AG09309 (cell line): ENCODE results near the gene PMF1.

ENCODE experiments used
- DNase-seq: peaks from one replicate; pipeline ENCODE4 v3.0.0-alpha.2; 2010; ENCODE audit warnings: low read depth
- H3K4me3 ChIP-seq: 2 replicates; pipeline ENCODE4 v1.5.1; 2011; ENCODE audit warnings: mild to moderate bottlenecking, low read depth, low read length, moderate library complexity; ENCODE audit not compliant: control insufficient read depth
- TF ChIP-seq, protein P1 (sequence below): IDR thresholded peaks from 2 replicates; pipeline ENCODE4 v1.5.1; 2011; ENCODE audit warnings: mild to moderate bottlenecking, low read depth, low read length, inconsistent platforms; ENCODE audit not compliant: insufficient read depth, control insufficient read depth; ENCODE audit errors: missing control alignments

PMF1 gene

DNA sequence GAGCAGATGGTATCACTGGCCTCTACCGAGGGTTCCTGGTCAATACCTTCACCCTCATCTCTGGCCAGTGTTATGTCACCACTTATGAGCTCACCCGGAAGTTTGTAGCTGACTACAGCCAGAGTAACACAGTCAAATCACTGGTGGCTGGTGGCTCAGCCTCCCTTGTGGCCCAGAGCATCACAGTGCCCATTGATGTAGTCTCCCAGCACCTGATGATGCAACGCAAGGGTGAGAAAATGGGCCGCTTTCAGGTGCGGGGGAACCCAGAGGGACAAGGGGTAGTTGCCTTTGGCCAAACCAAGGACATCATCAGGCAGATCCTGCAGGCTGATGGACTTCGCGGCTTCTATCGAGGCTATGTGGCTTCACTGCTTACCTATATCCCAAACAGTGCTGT is 12.8 kb upstream of the PMF1 start:
- H3K4me3 ChIP-seq: no peak overlapping the region
- DNase-seq: no peak
- TF ChIP-seq, protein P1, sequence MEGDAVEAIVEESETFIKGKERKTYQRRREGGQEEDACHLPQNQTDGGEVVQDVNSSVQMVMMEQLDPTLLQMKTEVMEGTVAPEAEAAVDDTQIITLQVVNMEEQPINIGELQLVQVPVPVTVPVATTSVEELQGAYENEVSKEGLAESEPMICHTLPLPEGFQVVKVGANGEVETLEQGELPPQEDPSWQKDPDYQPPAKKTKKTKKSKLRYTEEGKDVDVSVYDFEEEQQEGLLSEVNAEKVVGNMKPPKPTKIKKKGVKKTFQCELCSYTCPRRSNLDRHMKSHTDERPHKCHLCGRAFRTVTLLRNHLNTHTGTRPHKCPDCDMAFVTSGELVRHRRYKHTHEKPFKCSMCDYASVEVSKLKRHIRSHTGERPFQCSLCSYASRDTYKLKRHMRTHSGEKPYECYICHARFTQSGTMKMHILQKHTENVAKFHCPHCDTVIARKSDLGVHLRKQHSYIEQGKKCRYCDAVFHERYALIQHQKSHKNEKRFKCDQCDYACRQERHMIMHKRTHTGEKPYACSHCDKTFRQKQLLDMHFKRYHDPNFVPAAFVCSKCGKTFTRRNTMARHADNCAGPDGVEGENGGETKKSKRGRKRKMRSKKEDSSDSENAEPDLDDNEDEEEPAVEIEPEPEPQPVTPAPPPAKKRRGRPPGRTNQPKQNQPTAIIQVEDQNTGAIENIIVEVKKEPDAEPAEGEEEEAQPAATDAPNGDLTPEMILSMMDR: no peak

DNA sequence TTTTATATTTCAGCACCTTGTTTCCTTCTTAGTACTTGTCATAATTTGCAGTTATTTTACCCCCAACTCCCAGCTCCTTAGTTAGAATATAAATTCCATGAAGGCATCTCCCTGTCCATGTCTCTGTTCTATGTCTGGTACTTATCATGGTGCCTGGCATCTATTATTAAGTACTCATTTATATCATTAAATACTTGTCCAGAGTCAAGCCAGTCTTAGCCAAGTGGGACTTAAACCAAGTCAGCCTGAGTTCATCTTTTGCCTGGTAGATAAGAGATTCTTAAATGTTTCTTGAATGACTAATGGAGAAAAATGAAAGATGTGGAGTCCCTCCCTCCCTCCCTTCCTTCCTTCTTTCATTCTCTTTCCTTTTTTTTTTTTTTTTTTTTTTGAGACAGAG is 9.5 kb upstream of the PMF1 start:
- no peak for DNase-seq
- TF ChIP-seq, protein P1: no peak
- no peak overlapping the region for H3K4me3 ChIP-seq

GRCh38 chr1:156204686-156205085 is 8.1 kb upstream of the PMF1 start:
- no peak overlapping the region for H3K4me3 ChIP-seq
- TF ChIP-seq, protein P1: no peak
- DNase-seq: no peak

DNA sequence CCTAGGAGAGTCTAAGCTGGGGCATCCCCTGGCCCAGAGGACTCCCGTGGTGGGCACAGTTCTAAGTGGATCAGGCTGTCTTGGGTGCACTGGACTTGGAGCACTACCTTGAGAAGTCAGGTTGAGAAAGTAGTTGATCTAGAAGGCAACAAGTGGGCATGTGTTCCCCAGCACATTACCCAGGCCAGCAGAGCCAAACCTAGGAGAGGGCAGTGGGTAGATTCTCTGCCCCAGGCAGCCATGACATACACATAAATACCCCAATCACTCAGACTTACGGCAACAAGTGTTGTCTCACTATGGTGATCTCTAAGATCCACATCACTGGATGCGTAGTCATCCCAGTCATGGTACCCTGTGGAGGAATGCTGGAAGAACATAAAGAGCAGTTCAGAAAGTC is 1.6 kb upstream of the PMF1 start:
- TF ChIP-seq, protein P1: no peak
- DNase-seq: no peak

GRCh38 chr1:156212130-156212529 is 677 bp upstream of the PMF1 start:
- TF ChIP-seq, protein P1: no peak
- peak overlapping the region; percentile 76; the same call in 1 of the 2 replicates for H3K4me3 ChIP-seq
- DNase-seq: no peak

More for the DNA sequence above, 1.6 kb upstream of the PMF1 start:
- no peak overlapping the region for H3K4me3 ChIP-seq

DNA sequence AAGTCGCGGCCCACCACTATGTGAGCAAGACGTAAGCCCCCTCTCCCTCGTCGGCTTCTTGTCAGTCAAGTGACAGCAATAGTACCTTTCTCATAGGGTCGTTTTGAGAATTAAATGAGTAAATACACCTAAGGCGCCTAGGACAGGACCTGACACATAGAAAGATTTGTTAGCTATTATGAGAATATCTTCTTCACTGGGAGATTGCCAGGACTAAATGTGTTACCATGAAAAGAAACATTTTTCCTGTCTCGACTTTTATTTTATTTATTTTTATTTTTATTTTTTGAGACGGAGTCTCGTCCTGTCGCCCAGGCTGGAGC is 798 bp downstream of the PMF1 start:
- TF ChIP-seq, protein P1: no peak
- peak overlapping the region; percentile 76 for H3K4me3 ChIP-seq
- no peak for DNase-seq
